GM19351 (cell line): ENCODE measurements around the gene ZNF212.
"Not testable (repeated sequence)": the region's sequence is repeated elsewhere in the genome, so short reads cannot be mapped to it uniquely, and the experiment has no call there.

Source experiments
- ATAC-seq: cut with Tn5 transposase; IDR thresholded peaks from one replicate; pipeline ENCODE4 v1.9.1; 2021; ENCODE audit warnings: mild to moderate bottlenecking, moderate library complexity; ENCODE audit not compliant: unreplicated experiment

Gene ZNF212

DNA sequence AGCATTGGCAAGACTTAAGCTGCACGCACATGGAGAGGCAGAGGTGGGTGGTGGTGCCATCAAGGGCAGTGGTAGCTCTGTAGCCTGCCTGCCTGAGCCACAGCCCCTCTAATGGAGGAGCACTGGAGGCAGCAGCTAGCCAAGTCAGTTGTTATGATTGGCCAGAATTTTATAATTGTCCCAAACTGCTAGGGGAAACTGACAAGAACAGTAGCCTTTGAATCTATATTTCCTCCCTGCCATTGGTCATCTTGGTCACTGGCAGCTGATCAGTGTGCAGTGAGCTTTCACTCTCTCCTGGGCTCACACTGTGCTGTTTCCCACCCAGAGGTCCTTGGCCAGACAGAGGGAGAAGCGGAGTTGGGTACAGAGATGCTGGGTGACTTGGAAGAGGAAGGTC, 12.9 kb downstream of the ZNF212 start:
- no peak for ATAC-seq

DNA sequence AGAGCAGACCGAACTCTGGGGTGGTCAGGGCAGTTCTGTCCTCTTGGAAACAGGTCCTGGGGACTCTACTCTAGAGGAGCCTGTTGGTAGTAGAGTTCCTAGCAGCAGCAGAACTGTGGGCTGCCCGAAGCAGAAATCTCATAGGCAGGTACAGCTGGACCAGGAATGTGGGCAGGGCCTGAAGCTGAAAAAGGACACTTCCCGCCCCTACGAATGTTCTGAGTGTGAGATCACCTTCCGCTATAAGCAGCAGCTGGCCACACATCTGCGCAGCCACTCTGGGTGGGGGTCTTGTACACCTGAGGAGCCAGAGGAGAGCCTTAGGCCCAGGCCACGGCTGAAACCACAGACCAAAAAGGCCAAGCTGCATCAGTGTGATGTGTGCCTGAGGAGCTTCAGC, 14.2 kb downstream of the ZNF212 start:
- no peak for ATAC-seq

GRCh38 chr7:149254181-149254858, 14.9 kb downstream of the ZNF212 start:
- ATAC-seq: no peak

- ATAC-seq: no peak
Observed at GRCh38 chr7:149255174-149255573, 15.7 kb downstream of the ZNF212 start.

DNA sequence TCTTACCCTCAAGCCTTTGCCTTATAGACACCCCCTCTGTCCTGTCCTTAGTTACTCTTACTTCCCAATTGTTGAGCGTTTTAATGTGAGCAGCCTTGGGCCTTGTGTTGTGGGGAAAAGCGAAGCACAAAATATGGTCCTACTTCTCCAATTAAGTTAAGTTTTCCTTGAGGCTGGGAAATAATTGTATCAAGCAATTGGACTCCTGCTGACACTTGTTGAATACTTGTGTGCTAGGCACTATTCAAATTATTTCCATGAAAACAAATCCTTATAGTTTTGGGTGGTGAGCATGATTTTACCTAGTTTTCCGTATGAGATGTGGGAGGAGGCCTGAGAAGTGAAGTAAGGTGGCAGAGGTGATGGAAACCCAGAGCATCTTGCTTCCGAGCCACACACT, 17.1 kb downstream of the ZNF212 start:
- ATAC-seq: no peak

DNA sequence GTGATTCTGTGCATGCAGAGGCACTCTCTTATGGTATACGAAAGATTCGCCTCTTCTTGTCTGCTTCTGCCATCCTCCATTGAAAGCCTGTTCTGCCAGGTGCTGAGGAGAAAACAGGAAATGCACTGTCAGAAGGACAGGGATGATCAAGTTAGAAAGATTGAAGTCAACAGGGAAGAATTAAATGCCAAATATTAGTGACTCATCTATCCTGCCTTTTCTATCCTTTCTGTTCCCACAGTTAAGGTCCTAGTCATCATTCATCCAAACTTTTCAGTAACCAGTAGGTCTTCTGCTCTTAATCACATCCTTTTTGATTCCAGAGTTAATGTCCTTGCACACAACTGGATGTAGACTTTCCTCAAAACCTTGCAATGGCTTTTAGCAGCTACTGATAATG, 17.7 kb downstream of the ZNF212 start:
- no peak for ATAC-seq

DNA sequence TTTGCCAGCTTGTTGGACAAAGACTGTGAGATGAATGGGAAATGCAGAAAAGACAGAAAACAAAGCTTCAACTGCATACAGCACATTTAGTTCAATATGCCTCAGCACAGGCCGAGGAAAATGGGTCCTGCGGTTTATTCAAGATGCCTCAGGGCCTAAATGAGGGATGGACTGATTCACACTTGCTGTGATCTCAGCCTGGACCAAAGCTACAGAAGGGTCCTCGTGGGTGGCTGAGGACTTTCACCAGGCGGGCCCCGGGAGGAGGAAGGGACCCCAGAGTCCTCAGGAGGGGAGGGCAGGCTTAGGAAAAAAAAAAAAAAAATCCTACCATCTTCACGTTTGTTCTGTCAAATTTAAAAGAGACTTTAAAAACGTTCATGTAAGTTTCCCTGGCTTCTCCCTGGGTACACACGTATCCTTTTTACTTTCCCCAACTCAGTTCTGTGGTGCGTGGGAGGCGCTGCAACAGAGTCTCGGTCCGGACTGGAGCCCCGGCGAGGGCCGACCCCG, 21.9 kb downstream of the ZNF212 start:
- peak; percentile 3 for ATAC-seq

DNA sequence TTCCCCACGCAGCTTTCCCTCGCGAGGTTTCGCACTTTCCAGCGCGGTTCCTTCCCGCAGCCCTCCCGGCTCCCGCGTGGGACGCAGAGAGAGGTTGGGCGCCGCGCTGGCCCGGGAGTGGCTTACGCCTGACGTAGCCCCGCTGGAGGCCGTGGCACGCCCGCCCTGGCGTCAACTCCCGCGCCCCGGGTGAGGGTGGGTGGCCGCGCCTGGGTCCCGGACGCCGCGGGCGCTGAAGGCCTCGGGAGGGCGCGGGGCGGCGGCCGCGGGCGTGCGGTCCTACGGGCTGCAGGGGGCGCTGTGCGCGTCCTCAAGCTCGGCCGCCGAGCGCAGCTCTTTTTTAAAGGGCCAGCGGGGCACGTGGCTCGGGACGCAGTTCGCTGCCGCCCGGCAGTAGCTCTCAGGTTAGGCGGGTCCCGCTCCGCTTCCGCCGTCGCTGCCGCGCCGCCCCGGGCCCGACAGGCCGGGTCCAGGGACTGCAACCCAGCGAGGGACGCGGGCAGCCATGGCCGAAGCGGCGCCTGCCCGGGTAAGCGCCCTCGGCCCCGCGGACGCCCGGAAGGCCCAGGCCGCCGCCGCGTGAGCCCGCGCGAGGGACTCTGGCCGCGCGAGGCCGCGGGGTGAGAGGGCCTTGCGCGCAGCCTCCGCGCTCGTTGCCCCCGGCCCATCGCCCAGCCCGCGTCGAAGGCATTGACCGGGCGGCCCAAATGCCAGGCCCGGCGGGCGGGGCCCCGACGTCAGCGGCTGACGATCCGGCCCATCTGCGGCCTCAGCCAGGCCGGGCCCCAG, 22.6 kb downstream of the ZNF212 start, which contains the start of gene ZNF783:
Gene ZNF783 (plus strand): TSS at position 368 of the 789 bp plus-strand sequence. CDS start 138 bp downstream, at position 506.
- peak; percentile 81 for ATAC-seq

DNA sequence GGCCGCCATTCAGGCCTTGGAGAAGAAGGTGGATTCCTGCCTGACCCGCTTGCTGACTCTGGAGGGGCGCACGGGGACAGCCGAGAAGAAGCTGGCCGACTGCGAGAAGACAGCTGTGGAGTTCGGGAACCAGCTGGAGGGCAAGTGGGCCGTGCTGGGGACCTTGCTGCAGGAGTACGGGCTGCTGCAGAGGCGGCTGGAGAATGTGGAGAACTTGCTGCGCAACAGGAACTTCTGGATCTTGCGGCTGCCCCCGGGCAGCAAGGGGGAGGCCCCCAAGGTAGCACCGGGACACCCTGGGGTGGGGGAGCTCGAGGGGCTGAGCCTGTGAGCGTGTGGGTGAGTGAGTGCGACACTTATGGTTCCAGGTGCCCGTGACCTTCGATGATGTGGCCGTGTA, 27.0 kb downstream of the ZNF212 start:
- no peak for ATAC-seq

- ATAC-seq: no peak
Observed at GRCh38 chr7:149267733-149268132, 28.3 kb downstream of the ZNF212 start.

DNA sequence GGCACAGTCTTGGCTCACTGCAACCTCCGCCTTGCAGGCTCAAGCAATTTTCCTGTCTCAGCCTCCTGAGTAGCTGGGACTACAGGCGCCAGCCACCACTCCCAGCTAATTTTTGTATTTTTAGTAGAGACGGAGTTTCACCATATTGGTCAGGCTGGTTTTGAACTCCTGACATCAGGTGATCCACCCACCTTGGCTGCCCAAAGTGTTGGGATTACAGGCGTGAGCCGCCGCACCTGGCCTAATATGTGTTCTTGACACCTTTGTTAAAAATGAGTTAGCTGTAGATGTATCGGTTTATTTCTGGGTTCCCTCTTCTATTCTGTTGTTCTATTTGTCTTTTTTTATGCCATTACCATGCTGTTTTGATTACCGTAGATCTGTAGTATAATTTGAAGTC, 35.0 kb downstream of the ZNF212 start:
- not testable (repeated sequence) for ATAC-seq

- ATAC-seq: no peak
Observed at GRCh38 chr7:149277871-149278270, 38.4 kb downstream of the ZNF212 start.

DNA sequence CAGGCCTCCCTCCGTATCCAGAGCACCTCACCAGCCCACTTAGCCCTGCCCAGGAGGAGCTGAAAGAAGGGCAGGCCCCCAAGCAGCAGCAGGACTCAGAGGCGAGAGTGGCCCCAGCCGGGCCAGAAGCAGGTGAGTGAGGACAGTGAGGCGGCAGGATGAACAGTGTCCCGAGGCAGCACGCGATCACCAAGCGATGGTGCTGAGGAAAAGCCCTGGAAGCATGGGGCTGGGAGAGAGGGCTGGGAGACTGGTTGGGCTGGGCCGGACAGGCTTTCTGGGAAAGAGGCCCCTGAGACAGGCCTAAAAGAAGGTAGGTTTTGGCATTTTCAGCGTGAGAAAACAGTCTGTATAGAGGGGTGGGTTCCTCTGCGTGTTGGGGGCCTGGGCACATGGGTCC, 38.9 kb downstream of the ZNF212 start:
- no peak for ATAC-seq

GRCh38 chr7:149279111-149279743, 39.8 kb downstream of the ZNF212 start:
- no peak for ATAC-seq

GRCh38 chr7:149280151-149280550, 40.7 kb downstream of the ZNF212 start:
- no peak for ATAC-seq

DNA sequence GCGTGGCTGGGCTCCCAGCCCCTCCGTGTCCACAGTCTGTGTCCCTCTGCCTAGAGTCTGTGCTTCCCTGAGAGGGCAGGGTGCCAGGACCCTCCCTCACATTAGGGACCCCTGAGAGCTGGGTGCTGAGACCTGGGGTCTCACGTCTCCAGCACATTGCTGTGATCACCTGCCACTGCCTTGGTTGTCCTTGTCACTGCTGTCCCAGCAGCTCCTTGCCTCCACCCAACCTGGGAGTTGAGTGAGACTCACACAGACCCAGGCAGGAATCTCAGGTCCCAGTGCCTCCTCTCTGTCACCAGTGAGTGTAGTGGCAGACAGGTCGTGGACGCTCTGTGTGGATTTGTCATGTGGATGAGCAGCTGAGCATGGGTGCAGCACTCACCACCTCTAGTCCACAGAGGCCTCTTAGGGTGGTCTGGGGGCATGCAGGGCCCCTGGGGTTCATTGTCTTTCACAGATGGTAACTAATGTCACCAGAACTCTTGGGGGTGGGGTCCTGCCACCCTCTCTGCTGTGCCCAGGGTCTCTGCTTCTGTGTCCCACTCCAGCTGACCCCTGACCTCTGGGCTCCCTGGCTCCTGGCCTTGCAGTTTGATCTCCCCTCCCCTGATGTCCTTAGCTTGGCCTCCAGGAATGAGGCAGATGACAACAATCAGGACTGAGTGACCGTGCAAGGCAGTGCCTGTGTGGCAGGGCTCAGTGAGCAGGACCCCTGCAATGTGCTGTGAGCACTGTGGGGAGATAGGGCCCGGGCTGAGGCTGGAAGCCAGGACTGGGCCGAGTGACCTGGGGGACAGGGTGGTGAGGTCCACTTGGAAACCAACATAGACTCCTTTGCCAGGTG, 41.4 kb downstream of the ZNF212 start:
- ATAC-seq: no peak

GRCh38 chr7:149281508-149282330, 42.3 kb downstream of the ZNF212 start:
- ATAC-seq: no peak

- no peak for ATAC-seq
Observed at GRCh38 chr7:149282331-149282655, 42.8 kb downstream of the ZNF212 start.

- ATAC-seq: no peak
Observed at GRCh38 chr7:149283321-149283720, 43.9 kb downstream of the ZNF212 start.

DNA sequence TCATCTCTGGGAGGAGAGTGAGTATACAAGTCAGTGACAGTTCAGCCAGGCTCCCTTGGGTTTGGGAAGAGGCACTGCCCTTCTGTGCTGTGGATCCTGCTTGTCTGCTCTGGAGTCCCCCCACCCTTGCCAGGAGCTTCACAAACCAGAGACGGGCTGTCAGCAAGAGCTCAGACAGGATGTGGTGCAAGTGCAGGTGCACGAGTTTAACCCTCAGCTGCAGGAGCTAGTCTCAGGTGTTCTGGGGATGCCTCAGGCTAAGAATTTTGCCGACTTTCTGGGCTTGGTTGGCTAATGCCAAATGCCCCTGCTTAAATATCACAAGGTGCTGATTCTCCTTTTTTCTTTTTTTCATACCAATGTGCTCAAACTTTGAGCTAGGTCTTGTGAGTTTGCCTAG, 44.9 kb downstream of the ZNF212 start:
- peak; percentile 21 for ATAC-seq
